ENCODE results near the gene RPL28. TPM values are rescaled to one million over a fixed set of nuclear protein-coding genes. Genes with fewer than 3 reads are reported as not detected.

The RPL28 gene
- total and polyA plus RNA-seq, 10 of the 15 experiments (the other 5 are each of a cell fraction or from before 2014, with no cell fraction given): 260 to 3,542 (median 891) TPM

DNA sequence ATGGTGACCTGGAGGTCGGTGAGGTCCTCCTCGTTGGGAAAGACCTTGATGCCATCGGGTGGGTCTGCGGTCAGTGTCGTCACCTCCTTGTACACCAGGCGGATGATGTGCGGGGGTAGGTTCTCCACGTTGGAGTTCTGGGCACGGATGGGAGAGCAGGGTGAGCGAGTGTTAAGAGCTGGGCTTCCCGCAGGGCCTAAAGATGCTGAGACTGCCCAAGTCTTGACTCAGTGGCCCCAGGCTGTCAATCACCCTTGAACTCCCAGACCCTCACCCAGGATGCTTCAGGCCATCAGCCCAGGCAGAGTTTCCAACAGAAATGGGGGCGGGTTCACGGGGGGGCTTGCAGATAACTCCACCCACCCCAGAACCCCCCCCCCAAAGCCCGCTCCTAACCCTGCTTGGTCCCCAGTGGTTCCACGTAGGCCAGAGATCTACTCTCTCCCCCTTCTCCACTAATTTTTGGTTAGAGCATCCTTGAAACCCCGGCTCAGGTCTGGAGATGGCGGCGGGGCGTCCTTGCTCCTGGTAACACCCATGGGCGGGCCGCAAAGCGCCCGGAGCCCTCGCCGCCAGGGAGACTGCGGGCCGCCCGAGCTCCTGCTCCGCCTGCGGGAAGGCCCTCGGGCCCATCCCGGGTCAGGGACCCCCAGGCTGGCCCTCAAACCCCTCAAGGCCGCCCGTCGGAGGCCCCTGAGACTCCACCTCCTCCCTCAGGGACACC lies 21.3 kb downstream of the RPL28 start (continued):
- TF ChIP-seq, protein P1, sequence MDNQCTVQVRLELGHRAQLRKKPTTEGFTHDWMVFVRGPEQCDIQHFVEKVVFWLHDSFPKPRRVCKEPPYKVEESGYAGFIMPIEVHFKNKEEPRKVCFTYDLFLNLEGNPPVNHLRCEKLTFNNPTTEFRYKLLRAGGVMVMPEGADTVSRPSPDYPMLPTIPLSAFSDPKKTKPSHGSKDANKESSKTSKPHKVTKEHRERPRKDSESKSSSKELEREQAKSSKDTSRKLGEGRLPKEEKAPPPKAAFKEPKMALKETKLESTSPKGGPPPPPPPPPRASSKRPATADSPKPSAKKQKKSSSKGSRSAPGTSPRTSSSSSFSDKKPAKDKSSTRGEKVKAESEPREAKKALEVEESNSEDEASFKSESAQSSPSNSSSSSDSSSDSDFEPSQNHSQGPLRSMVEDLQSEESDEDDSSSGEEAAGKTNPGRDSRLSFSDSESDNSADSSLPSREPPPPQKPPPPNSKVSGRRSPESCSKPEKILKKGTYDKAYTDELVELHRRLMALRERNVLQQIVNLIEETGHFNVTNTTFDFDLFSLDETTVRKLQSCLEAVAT (IDR thresholded peaks at IDR 0.05): no peak
- TF ChIP-seq NBN (IDR thresholded peaks at IDR 0.05) (no peak), ASH2L (IDR thresholded peaks at IDR 0.05; ENCODE audit: borderline replicate concordance, low read depth) (no peak), RB1 (IDR thresholded peaks at IDR 0.05; ENCODE audit: borderline replicate concordance) (no peak), LARP7 (IDR thresholded peaks at IDR 0.05) (no peak), KLF5 (IDR thresholded peaks at IDR 0.05; ENCODE audit: partially characterized antibody) (no peak), PRDM15 (CRISPR knock-in tag; IDR thresholded peaks at IDR 0.05) (no peak), EED (IDR thresholded peaks at IDR 0.05; ENCODE audit: low read depth) (no peak)
- TF ChIP-seq, protein P2, sequence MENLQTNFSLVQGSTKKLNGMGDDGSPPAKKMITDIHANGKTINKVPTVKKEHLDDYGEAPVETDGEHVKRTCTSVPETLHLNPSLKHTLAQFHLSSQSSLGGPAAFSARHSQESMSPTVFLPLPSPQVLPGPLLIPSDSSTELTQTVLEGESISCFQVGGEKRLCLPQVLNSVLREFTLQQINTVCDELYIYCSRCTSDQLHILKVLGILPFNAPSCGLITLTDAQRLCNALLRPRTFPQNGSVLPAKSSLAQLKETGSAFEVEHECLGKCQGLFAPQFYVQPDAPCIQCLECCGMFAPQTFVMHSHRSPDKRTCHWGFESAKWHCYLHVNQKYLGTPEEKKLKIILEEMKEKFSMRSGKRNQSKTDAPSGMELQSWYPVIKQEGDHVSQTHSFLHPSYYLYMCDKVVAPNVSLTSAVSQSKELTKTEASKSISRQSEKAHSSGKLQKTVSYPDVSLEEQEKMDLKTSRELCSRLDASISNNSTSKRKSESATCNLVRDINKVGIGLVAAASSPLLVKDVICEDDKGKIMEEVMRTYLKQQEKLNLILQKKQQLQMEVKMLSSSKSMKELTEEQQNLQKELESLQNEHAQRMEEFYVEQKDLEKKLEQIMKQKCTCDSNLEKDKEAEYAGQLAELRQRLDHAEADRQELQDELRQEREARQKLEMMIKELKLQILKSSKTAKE (IDR thresholded peaks at IDR 0.05; ENCODE audit: low read depth, poor library complexity, severe bottlenecking): no peak
